Panc1 (cell line): Measurements from ENCODE around the gene HSF2.

Experiments
- POLR2AphosphoS5 ChIP-seq: IDR thresholded peaks from 2 replicates; pipeline ENCODE4 v1.6.1; 2012; ENCODE audit warnings: mild to moderate bottlenecking, low read depth, low read length, moderate library complexity
- SIN3A ChIP-seq: IDR thresholded peaks from 2 replicates; pipeline ENCODE4 v1.6.1; 2012; ENCODE audit warnings: low read depth, mild to moderate bottlenecking, low read length, moderate library complexity, borderline replicate concordance; ENCODE audit not compliant: insufficient read depth
- TF ChIP-seq, protein P1 (sequence below): fragments of 450-650 bp; IDR thresholded peaks from 2 replicates; pipeline ENCODE4 v1.5.1; 2017; ENCODE audit warnings: mild to moderate bottlenecking
- TF ChIP-seq, protein P2 (sequence below), 2 experiments: IDR thresholded peaks; 2 replicates each; pipeline ENCODE4 v1.6.1; 2011 to 2012; ENCODE audit warnings: low read depth in 2 of 2, control low read depth in 1 of 2, low read length in 1 of 2, mild to moderate bottlenecking in 1 of 2, moderate library complexity in 1 of 2; ENCODE audit not compliant: insufficient read depth in 1 of 2

DNA sequence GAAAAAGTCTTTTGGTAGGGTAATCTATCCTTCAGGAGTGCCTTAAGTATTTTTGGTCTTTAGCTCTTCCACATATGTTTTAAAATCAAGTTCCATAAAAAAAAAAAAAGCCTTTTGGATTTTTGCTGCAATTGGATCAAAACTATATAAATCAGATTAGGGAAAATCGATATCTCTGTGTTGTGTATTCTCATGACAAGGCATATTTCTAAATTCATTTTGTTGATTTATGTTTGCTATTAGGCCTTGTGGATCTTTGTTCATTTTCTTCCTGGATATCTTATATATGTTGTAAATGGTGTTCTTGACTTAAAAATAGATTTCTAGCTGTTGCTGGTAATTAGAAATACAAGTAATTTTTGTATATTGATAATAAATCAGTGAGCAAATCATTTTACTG is 8.8 kb downstream of the HSF2 start:
- TF ChIP-seq, protein P1, sequence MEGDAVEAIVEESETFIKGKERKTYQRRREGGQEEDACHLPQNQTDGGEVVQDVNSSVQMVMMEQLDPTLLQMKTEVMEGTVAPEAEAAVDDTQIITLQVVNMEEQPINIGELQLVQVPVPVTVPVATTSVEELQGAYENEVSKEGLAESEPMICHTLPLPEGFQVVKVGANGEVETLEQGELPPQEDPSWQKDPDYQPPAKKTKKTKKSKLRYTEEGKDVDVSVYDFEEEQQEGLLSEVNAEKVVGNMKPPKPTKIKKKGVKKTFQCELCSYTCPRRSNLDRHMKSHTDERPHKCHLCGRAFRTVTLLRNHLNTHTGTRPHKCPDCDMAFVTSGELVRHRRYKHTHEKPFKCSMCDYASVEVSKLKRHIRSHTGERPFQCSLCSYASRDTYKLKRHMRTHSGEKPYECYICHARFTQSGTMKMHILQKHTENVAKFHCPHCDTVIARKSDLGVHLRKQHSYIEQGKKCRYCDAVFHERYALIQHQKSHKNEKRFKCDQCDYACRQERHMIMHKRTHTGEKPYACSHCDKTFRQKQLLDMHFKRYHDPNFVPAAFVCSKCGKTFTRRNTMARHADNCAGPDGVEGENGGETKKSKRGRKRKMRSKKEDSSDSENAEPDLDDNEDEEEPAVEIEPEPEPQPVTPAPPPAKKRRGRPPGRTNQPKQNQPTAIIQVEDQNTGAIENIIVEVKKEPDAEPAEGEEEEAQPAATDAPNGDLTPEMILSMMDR, result no peak
- TF ChIP-seq, protein P2, sequence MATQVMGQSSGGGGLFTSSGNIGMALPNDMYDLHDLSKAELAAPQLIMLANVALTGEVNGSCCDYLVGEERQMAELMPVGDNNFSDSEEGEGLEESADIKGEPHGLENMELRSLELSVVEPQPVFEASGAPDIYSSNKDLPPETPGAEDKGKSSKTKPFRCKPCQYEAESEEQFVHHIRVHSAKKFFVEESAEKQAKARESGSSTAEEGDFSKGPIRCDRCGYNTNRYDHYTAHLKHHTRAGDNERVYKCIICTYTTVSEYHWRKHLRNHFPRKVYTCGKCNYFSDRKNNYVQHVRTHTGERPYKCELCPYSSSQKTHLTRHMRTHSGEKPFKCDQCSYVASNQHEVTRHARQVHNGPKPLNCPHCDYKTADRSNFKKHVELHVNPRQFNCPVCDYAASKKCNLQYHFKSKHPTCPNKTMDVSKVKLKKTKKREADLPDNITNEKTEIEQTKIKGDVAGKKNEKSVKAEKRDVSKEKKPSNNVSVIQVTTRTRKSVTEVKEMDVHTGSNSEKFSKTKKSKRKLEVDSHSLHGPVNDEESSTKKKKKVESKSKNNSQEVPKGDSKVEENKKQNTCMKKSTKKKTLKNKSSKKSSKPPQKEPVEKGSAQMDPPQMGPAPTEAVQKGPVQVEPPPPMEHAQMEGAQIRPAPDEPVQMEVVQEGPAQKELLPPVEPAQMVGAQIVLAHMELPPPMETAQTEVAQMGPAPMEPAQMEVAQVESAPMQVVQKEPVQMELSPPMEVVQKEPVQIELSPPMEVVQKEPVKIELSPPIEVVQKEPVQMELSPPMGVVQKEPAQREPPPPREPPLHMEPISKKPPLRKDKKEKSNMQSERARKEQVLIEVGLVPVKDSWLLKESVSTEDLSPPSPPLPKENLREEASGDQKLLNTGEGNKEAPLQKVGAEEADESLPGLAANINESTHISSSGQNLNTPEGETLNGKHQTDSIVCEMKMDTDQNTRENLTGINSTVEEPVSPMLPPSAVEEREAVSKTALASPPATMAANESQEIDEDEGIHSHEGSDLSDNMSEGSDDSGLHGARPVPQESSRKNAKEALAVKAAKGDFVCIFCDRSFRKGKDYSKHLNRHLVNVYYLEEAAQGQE (IDR thresholded peaks at IDR 0.05; ENCODE audit: insufficient read depth in 1 of 2, low read depth in 2 of 2, low read length in 1 of 2), result no peak
- TF ChIP-seq POLR2AphosphoS5 (no peak), SIN3A (no peak)
